ENCODE data around the gene CENPO. TPM values are rescaled to one million over a fixed set of nuclear protein-coding genes. Genes with fewer than 3 reads are reported as not detected.

CENPO gene
- total RNA-seq, 2 experiments from 2014 or later = 3.4 to 3.5 TPM

GRCh38 chr2:24816884-24817283, 23.7 kb downstream of the CENPO start:
- CTCF ChIA-PET = no interaction called here
- intact Hi-C loops (cut with DNase I, micrococcal nuclease) = loop anchor here in 1 of 2 experiments (5.0 kb wide), 1 partner anchor 60 kb away; no protein-coding TSS in a partner anchor
- no peaks in the 10 kb centered on the region for H3K9me3 Mint-ChIP-seq

DNA sequence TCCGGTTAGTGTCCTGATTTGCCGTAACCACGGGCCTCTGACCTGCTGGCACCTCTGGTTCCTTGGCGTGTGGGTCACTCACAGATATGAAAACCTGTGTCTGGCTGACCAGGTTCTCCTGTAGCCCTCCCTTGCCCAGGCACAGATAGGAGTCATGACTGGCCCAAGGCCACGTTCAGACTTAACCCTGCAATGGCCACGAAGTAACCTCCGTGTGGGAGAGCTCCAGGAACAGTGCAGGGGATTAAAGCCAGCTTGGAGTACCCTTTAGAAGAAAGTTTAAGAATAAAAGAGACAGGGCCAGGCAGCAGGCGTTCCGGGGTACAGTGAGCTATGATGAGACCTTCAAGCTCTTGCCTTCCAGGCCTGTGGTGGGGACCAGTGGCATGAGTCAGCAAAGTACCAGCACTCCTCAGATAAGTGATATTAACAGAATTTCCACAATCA, 25.5 kb downstream of the CENPO start:
- Mint-ChIP-seq H3K4me1 (ENCODE audit: low read depth) (no peaks in the 10 kb centered on the region), H3K27me3 (no peaks in the 10 kb centered on the region), H3K9me3 (no peaks in the 10 kb centered on the region), H3K4me3 (no peak overlapping the region), H3K36me3 (ENCODE audit: low read depth) (peaks cover 66% of the 10 kb centered on the region), H3K27ac (no peak overlapping the region)
- CTCF ChIA-PET = no interaction called here
- Histone ChIP-seq H3K27me3 (ENCODE audit: control insufficient read depth in 1 of 2, insufficient read depth in 2 of 2, low read length in 2 of 2) (no peaks in the 10 kb centered on the region), H3K4me3 (ENCODE audit: low read length) (no peak overlapping the region), H3K27ac (ENCODE audit: low read depth in 1 of 2, low read length in 2 of 2) (no peak overlapping the region), H3K9me3 (ENCODE audit: control insufficient read depth in 1 of 2, insufficient read depth in 1 of 2, low read length in 2 of 2) (no peaks in the 10 kb centered on the region), H3K36me3 (ENCODE audit: insufficient read depth, low read length) (peaks cover 53% of the 10 kb centered on the region), H3K4me1 (ENCODE audit: insufficient read depth, low read length) (no peaks in the 10 kb centered on the region)
- intact Hi-C loops (cut with DNase I, micrococcal nuclease) = loop anchor here in 1 of 2 experiments (5.0 kb wide), 1 partner anchor 61 kb away; no protein-coding TSS in a partner anchor
- no peak for ATAC-seq (ENCODE audit: poor library complexity)
- no peak for DNase-seq
- TF ChIP-seq CTCF (IDR thresholded peaks at IDR 0.05) = no peak
- POLR2A ChIA-PET = no interaction called here

More at GRCh38 chr2:24816884-24817283, 23.7 kb downstream of the CENPO start:
- H3K4me1 ChIP-seq (ENCODE audit: insufficient read depth, low read length) = no peaks in the 10 kb centered on the region
- no peaks in the 10 kb centered on the region for H3K27me3 Mint-ChIP-seq
- POLR2A ChIA-PET = no interaction called here
- DNase-seq = no peak
- no peaks in the 10 kb centered on the region for H3K27me3 ChIP-seq (ENCODE audit: control insufficient read depth in 1 of 2, insufficient read depth in 2 of 2, low read length in 2 of 2)
- TF ChIP-seq CTCF (IDR thresholded peaks at IDR 0.05) = no peak
- no peak overlapping the region for H3K4me3 ChIP-seq (ENCODE audit: low read length)
- H3K36me3 Mint-ChIP-seq (ENCODE audit: low read depth) = peaks cover 61% of the 10 kb centered on the region
- no peaks in the 10 kb centered on the region for H3K4me1 Mint-ChIP-seq (ENCODE audit: low read depth)
- no peak for ATAC-seq (ENCODE audit: poor library complexity)
- no peak overlapping the region for H3K27ac Mint-ChIP-seq
- H3K9me3 ChIP-seq (ENCODE audit: control insufficient read depth in 1 of 2, insufficient read depth in 1 of 2, low read length in 2 of 2) = no peaks in the 10 kb centered on the region
- peaks cover 41% of the 10 kb centered on the region for H3K36me3 ChIP-seq (ENCODE audit: insufficient read depth, low read length)
- H3K4me3 Mint-ChIP-seq = no peak overlapping the region
- H3K27ac ChIP-seq (ENCODE audit: low read depth in 1 of 2, low read length in 2 of 2) = no peak overlapping the region

- Histone ChIP-seq H3K27me3 (ENCODE audit: control insufficient read depth in 1 of 2, insufficient read depth in 2 of 2, low read length in 2 of 2) (no peaks in the 10 kb centered on the region), H3K4me3 (ENCODE audit: low read length) (no peak overlapping the region), H3K4me1 (ENCODE audit: insufficient read depth, low read length) (no peaks in the 10 kb centered on the region), H3K27ac (ENCODE audit: low read depth in 1 of 2, low read length in 2 of 2) (no peak overlapping the region), H3K36me3 (ENCODE audit: insufficient read depth, low read length) (peaks cover 55% of the 10 kb centered on the region), H3K9me3 (ENCODE audit: control insufficient read depth in 1 of 2, insufficient read depth in 1 of 2, low read length in 2 of 2) (no peaks in the 10 kb centered on the region)
- Mint-ChIP-seq H3K36me3 (ENCODE audit: low read depth) (peaks cover 57% of the 10 kb centered on the region), H3K27me3 (no peaks in the 10 kb centered on the region), H3K4me3 (no peak overlapping the region), H3K9me3 (no peaks in the 10 kb centered on the region), H3K4me1 (ENCODE audit: low read depth) (no peaks in the 10 kb centered on the region), H3K27ac (no peak overlapping the region)
- ATAC-seq (ENCODE audit: poor library complexity) (no peak), DNase-seq (no peak)
- POLR2A ChIA-PET = no interaction called here
- CTCF ChIA-PET = no interaction called here
- intact Hi-C loops (cut with DNase I, micrococcal nuclease) = loop anchor here in 1 of 2 experiments (5.0 to 10.0 kb wide), 2 partner anchors 62 to 225 kb away; no protein-coding TSS in a partner anchor
- TF ChIP-seq CTCF (IDR thresholded peaks at IDR 0.05) = no peak
Observed at GRCh38 chr2:24819442-24820174, 26.4 kb downstream of the CENPO start.

All from CD4-positive, alpha-beta T cell (primary cell).